ENCODE measurements around the gene REC8. TPM values are rescaled to one million over a fixed set of nuclear protein-coding genes. Genes with fewer than 3 reads are reported as not detected.
A peak's percentile ranks its signal among the peaks of the same experiment; 100 is the strongest.

The REC8 gene
- total RNA-seq, 1 donor = 3.3 TPM

DNA sequence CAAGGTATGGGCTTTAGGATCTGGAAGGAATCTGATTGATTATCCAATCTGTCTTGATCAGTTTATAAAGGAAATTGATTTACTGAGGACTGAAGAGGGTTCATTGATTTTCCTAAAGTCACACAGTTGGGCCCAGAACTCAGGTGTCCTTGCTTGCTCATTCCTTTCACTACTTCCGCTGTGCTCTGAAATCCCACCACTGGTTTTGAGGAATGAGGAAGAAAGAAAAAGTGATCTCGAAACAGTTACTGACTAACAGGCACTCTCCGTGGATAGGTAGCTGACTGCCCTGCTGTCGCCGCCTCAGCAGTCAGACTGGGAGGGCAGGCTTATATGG lies 41.5 kb upstream of the REC8 start, which contains the start of gene FITM1:
Gene FITM1, plus strand, starts transcription at position 280 of the 337 bp plus-strand sequence. CDS start 905 bp downstream, outside the sequence.
- Histone ChIP-seq H3K4me3 (ENCODE audit: insufficient read depth, low read length) (no peak within 1 kb of the TSS), H3K4me2 (ENCODE audit: insufficient read depth, low read length) (no peak within 1 kb of the TSS), H3K79me2 (ENCODE audit: insufficient read depth, low read length) (no peaks in the 10 kb centered on the region)

GRCh38 chr14:24130717-24131548 lies 40.9 kb upstream of the REC8 start:
- Histone ChIP-seq H2AFZ (ENCODE audit: low read length) (no peak overlapping the region), H3K9me3 (ENCODE audit: low read depth, low read length) (no peaks in the 10 kb centered on the region), H4K20me1 (ENCODE audit: insufficient read depth, low read length) (no peaks in the 10 kb centered on the region), H3K4me2 (ENCODE audit: insufficient read depth, low read length) (no peak overlapping the region), H3K4me1 (ENCODE audit: insufficient read depth, low read length) (peaks cover 4% of the 10 kb centered on the region), H3K4me3 (ENCODE audit: insufficient read depth, low read length) (no peak overlapping the region), H3K27ac (ENCODE audit: low read depth, low read length) (no peak overlapping the region), H3K27me3 (ENCODE audit: insufficient read depth, low read length) (no peaks in the 10 kb centered on the region), H3K36me3 (ENCODE audit: insufficient read depth, low read length) (no peaks in the 10 kb centered on the region), H3K79me2 (ENCODE audit: insufficient read depth, low read length) (no peaks in the 10 kb centered on the region)
- TF ChIP-seq, protein P1, sequence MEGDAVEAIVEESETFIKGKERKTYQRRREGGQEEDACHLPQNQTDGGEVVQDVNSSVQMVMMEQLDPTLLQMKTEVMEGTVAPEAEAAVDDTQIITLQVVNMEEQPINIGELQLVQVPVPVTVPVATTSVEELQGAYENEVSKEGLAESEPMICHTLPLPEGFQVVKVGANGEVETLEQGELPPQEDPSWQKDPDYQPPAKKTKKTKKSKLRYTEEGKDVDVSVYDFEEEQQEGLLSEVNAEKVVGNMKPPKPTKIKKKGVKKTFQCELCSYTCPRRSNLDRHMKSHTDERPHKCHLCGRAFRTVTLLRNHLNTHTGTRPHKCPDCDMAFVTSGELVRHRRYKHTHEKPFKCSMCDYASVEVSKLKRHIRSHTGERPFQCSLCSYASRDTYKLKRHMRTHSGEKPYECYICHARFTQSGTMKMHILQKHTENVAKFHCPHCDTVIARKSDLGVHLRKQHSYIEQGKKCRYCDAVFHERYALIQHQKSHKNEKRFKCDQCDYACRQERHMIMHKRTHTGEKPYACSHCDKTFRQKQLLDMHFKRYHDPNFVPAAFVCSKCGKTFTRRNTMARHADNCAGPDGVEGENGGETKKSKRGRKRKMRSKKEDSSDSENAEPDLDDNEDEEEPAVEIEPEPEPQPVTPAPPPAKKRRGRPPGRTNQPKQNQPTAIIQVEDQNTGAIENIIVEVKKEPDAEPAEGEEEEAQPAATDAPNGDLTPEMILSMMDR (IDR thresholded peaks at IDR 0.05; ENCODE audit: extremely low read depth, low read depth, low read length) = no peak
- peak; percentile 54 for DNase-seq (ENCODE audit: insufficient read length, low spot score, missing footprints)

More for the DNA sequence above, 41.5 kb upstream of the REC8 start, which contains the start of gene FITM1:
- no peaks in the 10 kb centered on the region for H4K20me1 ChIP-seq (ENCODE audit: insufficient read depth, low read length)
- no peaks in the 10 kb centered on the region for H3K9me3 ChIP-seq (ENCODE audit: low read depth, low read length)
- H2AFZ ChIP-seq (ENCODE audit: low read length) = no peak within 1 kb of the TSS
- no peak for DNase-seq (ENCODE audit: insufficient read length, low spot score, missing footprints)
- TF ChIP-seq, protein P1 (IDR thresholded peaks at IDR 0.05; ENCODE audit: extremely low read depth, low read depth, low read length) = no peak
- H3K4me1 ChIP-seq (ENCODE audit: insufficient read depth, low read length) = peaks cover under 1% of the 10 kb centered on the region
- H3K27ac ChIP-seq (ENCODE audit: low read depth, low read length) = no peak within 1 kb of the TSS
- H3K36me3 ChIP-seq (ENCODE audit: insufficient read depth, low read length) = no peaks in the 10 kb centered on the region
- H3K27me3 ChIP-seq (ENCODE audit: insufficient read depth, low read length) = no peaks in the 10 kb centered on the region

DNA sequence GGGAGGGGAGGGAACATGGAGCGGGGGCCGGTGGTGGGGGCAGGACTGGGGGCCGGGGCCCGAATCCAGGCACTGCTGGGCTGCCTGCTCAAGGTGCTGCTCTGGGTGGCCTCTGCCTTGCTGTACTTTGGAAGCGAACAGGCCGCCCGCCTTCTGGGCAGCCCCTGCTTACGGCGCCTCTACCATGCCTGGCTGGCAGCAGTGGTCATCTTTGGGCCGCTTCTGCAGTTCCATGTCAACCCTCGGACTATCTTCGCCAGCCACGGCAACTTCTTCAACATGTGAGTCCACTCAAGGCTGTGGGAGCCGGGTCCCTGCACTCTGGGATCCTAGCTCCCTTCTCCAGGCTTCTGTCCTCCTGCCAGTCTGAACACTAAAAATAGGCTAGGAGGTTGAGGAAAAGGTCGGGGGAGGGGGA lies 40.3 kb upstream of the REC8 start:
- H3K4me1 ChIP-seq (ENCODE audit: insufficient read depth, low read length) = peaks cover 5% of the 10 kb centered on the region
- TF ChIP-seq, protein P1 (IDR thresholded peaks at IDR 0.05; ENCODE audit: extremely low read depth, low read depth, low read length) = no peak
- H3K4me2 ChIP-seq (ENCODE audit: insufficient read depth, low read length) = no peak overlapping the region
- no peaks in the 10 kb centered on the region for H3K9me3 ChIP-seq (ENCODE audit: low read depth, low read length)
- H4K20me1 ChIP-seq (ENCODE audit: insufficient read depth, low read length) = no peaks in the 10 kb centered on the region
- H2AFZ ChIP-seq (ENCODE audit: low read length) = no peak overlapping the region
- DNase-seq (ENCODE audit: insufficient read length, low spot score, missing footprints) = peak; percentile 56
- H3K27me3 ChIP-seq (ENCODE audit: insufficient read depth, low read length) = no peaks in the 10 kb centered on the region
- H3K4me3 ChIP-seq (ENCODE audit: insufficient read depth, low read length) = no peak overlapping the region
- no peak overlapping the region for H3K27ac ChIP-seq (ENCODE audit: low read depth, low read length)
- peaks cover 6% of the 10 kb centered on the region for H3K79me2 ChIP-seq (ENCODE audit: insufficient read depth, low read length)
- no peaks in the 10 kb centered on the region for H3K36me3 ChIP-seq (ENCODE audit: insufficient read depth, low read length)

- Histone ChIP-seq H2AFZ (ENCODE audit: low read length) (no peak overlapping the region), H3K27me3 (ENCODE audit: insufficient read depth, low read length) (no peaks in the 10 kb centered on the region), H3K79me2 (ENCODE audit: insufficient read depth, low read length) (peaks cover 12% of the 10 kb centered on the region), H3K9me3 (ENCODE audit: low read depth, low read length) (no peaks in the 10 kb centered on the region), H3K4me2 (ENCODE audit: insufficient read depth, low read length) (no peak overlapping the region), H3K4me1 (ENCODE audit: insufficient read depth, low read length) (peaks cover 11% of the 10 kb centered on the region), H3K27ac (ENCODE audit: low read depth, low read length) (no peak overlapping the region), H3K4me3 (ENCODE audit: insufficient read depth, low read length) (no peak overlapping the region), H4K20me1 (ENCODE audit: insufficient read depth, low read length) (peaks cover 3% of the 10 kb centered on the region), H3K36me3 (ENCODE audit: insufficient read depth, low read length) (peaks cover under 1% of the 10 kb centered on the region)
- DNase-seq (ENCODE audit: insufficient read length, low spot score, missing footprints) = no peak
- TF ChIP-seq, protein P1 (IDR thresholded peaks at IDR 0.05; ENCODE audit: extremely low read depth, low read depth, low read length) = no peak
Measured at GRCh38 chr14:24132061-24132685, 39.7 kb upstream of the REC8 start.
